ENCODE measurements around the gene TAT.

TAT gene

GRCh38 chr16:71526111-71526631 lies 50.7 kb downstream of the TAT start, which contains the start of gene CHST4:
Gene CHST4 (plus strand): TSS chr16:71526426. CDS start chr16:71536678, 10,252 bp downstream.
- no peaks in the 10 kb centered on the region for H3K27me3 ChIP-seq (replicated peaks; ENCODE audit: insufficient read depth, low read length)
- H3K4me3 ChIP-seq (ENCODE audit: low read length), result no peak within 1 kb of the TSS

GRCh38 chr16:71524566-71525553 lies 52.0 kb downstream of the TAT start:
- H3K9me2 ChIP-seq (replicated peaks; ENCODE audit: insufficient read depth, low read length), result no peaks in the 10 kb centered on the region
- no peaks in the 10 kb centered on the region for H3K79me2 ChIP-seq (ENCODE audit: low read length)
- no peaks in the 10 kb centered on the region for H3F3A ChIP-seq (ENCODE audit: insufficient read depth, low read length)
- no peak overlapping the region for H3K27ac ChIP-seq (ENCODE audit: low read length)
- TF ChIP-seq EZH2 (optimal IDR thresholded peaks at IDR 0.05; ENCODE audit: low read depth, low read length) (no peak), EZH2phosphoT487 (IDR thresholded peaks at IDR 0.05; ENCODE audit: low read length) (no peak)
- TF ChIP-seq, protein P1, sequence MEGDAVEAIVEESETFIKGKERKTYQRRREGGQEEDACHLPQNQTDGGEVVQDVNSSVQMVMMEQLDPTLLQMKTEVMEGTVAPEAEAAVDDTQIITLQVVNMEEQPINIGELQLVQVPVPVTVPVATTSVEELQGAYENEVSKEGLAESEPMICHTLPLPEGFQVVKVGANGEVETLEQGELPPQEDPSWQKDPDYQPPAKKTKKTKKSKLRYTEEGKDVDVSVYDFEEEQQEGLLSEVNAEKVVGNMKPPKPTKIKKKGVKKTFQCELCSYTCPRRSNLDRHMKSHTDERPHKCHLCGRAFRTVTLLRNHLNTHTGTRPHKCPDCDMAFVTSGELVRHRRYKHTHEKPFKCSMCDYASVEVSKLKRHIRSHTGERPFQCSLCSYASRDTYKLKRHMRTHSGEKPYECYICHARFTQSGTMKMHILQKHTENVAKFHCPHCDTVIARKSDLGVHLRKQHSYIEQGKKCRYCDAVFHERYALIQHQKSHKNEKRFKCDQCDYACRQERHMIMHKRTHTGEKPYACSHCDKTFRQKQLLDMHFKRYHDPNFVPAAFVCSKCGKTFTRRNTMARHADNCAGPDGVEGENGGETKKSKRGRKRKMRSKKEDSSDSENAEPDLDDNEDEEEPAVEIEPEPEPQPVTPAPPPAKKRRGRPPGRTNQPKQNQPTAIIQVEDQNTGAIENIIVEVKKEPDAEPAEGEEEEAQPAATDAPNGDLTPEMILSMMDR (IDR thresholded peaks at IDR 0.05; ENCODE audit: low read length), result no peak
- no peaks in the 10 kb centered on the region for H3K9me3 ChIP-seq (replicated peaks; ENCODE audit: insufficient read depth, low read length)
- no peak overlapping the region for H3K9ac ChIP-seq (ENCODE audit: low read length)
- H3K4me2 ChIP-seq (ENCODE audit: low read depth, low read length), result no peak overlapping the region
- no peak for DNase-seq
- H4K20me1 ChIP-seq (ENCODE audit: insufficient read depth, low read length), result no peaks in the 10 kb centered on the region
- no peak overlapping the region for H2AFZ ChIP-seq (ENCODE audit: low read length)
- H3K4me1 ChIP-seq (ENCODE audit: low read length), result no peaks in the 10 kb centered on the region
- H3K27me3 ChIP-seq (replicated peaks; ENCODE audit: insufficient read depth, low read length), result no peaks in the 10 kb centered on the region
- no peaks in the 10 kb centered on the region for H3K36me3 ChIP-seq (replicated peaks; ENCODE audit: insufficient read depth, low read length)
- H3K4me3 ChIP-seq (ENCODE audit: low read length), result no peak overlapping the region

More at GRCh38 chr16:71526111-71526631, 50.7 kb downstream of the TAT start, which contains the start of gene CHST4:
- H2AFZ ChIP-seq (ENCODE audit: low read length), result no peak within 1 kb of the TSS
- no peaks in the 10 kb centered on the region for H3F3A ChIP-seq (ENCODE audit: insufficient read depth, low read length)
- no peaks in the 10 kb centered on the region for H3K4me1 ChIP-seq (ENCODE audit: low read length)
- no peak within 1 kb of the TSS for H3K27ac ChIP-seq (ENCODE audit: low read length)
- no peak within 1 kb of the TSS for H3K4me2 ChIP-seq (ENCODE audit: low read depth, low read length)
- H4K20me1 ChIP-seq (ENCODE audit: insufficient read depth, low read length), result no peaks in the 10 kb centered on the region
- H3K9me3 ChIP-seq (replicated peaks; ENCODE audit: insufficient read depth, low read length), result no peaks in the 10 kb centered on the region
- no peak for DNase-seq
- no peaks in the 10 kb centered on the region for H3K79me2 ChIP-seq (ENCODE audit: low read length)
- no peaks in the 10 kb centered on the region for H3K9me2 ChIP-seq (replicated peaks; ENCODE audit: insufficient read depth, low read length)
- TF ChIP-seq, protein P1 (IDR thresholded peaks at IDR 0.05; ENCODE audit: low read length), result no peak
- no peak for TF ChIP-seq EZH2phosphoT487 (IDR thresholded peaks at IDR 0.05; ENCODE audit: low read length)
- TF ChIP-seq EZH2 (optimal IDR thresholded peaks at IDR 0.05; ENCODE audit: low read depth, low read length), result no peak
- H3K9ac ChIP-seq (ENCODE audit: low read length), result no peak within 1 kb of the TSS
- H3K36me3 ChIP-seq (replicated peaks; ENCODE audit: insufficient read depth, low read length), result no peaks in the 10 kb centered on the region

GRCh38 chr16:71520550-71520949 lies 56.3 kb downstream of the TAT start:
- Histone ChIP-seq H3K9ac (ENCODE audit: low read length) (no peak overlapping the region), H3K4me1 (ENCODE audit: low read length) (no peaks in the 10 kb centered on the region), H3K9me2 (replicated peaks; ENCODE audit: insufficient read depth, low read length) (no peaks in the 10 kb centered on the region), H3K79me2 (ENCODE audit: low read length) (no peaks in the 10 kb centered on the region), H3F3A (ENCODE audit: insufficient read depth, low read length) (no peaks in the 10 kb centered on the region), H4K20me1 (ENCODE audit: insufficient read depth, low read length) (no peaks in the 10 kb centered on the region), H3K27me3 (replicated peaks; ENCODE audit: insufficient read depth, low read length) (no peaks in the 10 kb centered on the region), H3K9me3 (replicated peaks; ENCODE audit: insufficient read depth, low read length) (no peaks in the 10 kb centered on the region), H2AFZ (ENCODE audit: low read length) (no peak overlapping the region), H3K4me3 (ENCODE audit: low read length) (no peak overlapping the region), H3K4me2 (ENCODE audit: low read depth, low read length) (no peak overlapping the region), H3K36me3 (replicated peaks; ENCODE audit: insufficient read depth, low read length) (no peaks in the 10 kb centered on the region), H3K27ac (ENCODE audit: low read length) (no peak overlapping the region)
- TF ChIP-seq EZH2phosphoT487 (IDR thresholded peaks at IDR 0.05; ENCODE audit: low read length) (no peak), EZH2 (optimal IDR thresholded peaks at IDR 0.05; ENCODE audit: low read depth, low read length) (no peak)
- TF ChIP-seq, protein P1 (IDR thresholded peaks at IDR 0.05; ENCODE audit: low read length), result no peak
- DNase-seq, result no peak

Data from MM.1S (cell line).